Kasumi-1 (cell line): Measurements from ENCODE around the gene TRIM49C.
"Not testable (repeated sequence)": the region's sequence is repeated elsewhere in the genome, so short reads cannot be mapped to it uniquely, and the experiment has no call there.

Source experiments
- DNase-seq, 2 experiments: peaks; one replicate each; lab custom pipeline; 2025; lab: John Stamatoyannopoulos, UW

The TRIM49C gene, protein sequence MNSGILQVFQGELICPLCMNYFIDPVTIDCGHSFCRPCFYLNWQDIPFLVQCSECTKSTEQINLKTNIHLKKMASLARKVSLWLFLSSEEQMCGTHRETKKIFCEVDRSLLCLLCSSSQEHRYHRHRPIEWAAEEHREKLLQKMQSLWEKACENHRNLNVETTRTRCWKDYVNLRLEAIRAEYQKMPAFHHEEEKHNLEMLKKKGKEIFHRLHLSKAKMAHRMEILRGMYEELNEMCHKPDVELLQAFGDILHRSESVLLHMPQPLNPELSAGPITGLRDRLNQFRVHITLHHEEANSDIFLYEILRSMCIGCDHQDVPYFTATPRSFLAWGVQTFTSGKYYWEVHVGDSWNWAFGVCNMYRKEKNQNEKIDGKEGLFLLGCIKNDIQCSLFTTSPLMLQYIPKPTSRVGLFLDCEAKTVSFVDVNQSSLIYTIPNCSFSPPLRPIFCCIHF

DNA sequence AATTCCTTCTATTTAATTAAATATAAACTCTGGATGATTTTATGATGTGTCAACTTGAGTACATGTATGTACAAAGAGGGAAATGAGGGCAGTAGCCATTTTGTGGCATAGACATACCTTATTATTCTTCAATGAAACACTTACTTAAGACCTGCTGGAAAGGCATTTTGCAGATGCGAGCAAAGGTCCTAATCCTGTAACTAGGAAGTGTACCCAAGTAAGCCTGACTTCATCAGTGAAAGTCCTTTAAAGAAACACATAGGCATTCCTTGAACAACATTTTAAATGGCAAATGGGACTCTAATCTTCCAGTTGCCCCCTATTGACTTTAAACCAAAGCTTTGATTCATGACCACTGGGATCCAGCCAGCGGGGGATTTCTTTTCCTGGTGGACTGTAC is at the start of gene TRIM49C:
Gene TRIM49C, plus strand, starts transcription at position 301 of the 400 bp plus-strand sequence. CDS start 4,106 bp downstream, outside the sequence.
- not testable (repeated sequence) for DNase-seq

DNA sequence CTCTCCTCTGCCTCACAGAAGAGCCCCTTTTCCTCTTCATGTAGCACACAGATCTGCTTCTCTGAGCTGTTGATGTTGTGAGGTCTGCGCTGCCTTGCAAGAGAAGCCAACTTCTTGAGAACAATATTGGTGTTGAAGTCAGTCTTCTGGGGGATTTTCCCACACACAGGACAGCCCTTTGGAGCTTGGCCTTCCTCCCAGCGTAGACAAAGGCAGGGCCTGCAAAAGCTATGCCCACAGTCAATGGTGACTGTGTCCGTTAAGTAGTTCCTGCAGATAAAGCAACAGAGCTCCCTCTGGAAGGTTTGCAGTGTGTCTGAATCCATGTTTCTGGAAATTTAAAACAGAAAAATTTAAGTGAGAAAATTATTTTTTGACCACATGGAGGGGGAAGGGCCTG is 6.7 kb upstream of the TRIM49C start:
- not testable (repeated sequence) for DNase-seq

DNA sequence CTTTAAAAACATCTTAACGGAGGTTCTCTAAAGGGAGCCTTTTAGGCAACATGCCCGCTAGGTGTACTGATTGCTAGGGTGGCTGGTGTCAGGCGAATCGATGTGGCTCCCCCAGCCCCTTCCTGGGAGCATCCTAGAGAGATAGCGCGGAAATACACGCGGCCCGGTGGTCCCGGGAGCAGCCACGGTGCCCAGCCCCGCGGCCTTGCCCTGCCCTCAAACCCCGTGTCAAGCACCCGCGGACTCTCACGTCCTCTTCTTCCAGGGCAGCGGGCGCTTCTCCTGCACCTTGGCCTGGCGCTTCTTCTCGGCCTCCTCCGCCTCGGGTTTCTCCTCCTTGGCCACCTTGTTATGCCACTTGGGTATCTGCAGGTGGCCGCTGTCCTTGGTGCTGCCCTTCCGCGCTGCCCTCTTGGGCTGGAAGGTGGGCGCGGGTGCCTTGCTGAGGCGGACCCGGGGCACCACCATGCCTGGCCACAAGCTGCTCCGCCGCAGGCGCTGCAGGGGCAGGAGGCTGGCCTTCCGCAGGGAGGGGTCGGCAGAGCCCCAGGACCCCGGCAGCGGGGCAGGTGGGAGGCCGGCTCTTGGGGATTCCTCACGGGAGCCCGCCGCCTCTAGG is 20.8 kb downstream of the TRIM49C start:
- not testable (repeated sequence) for DNase-seq

DNA sequence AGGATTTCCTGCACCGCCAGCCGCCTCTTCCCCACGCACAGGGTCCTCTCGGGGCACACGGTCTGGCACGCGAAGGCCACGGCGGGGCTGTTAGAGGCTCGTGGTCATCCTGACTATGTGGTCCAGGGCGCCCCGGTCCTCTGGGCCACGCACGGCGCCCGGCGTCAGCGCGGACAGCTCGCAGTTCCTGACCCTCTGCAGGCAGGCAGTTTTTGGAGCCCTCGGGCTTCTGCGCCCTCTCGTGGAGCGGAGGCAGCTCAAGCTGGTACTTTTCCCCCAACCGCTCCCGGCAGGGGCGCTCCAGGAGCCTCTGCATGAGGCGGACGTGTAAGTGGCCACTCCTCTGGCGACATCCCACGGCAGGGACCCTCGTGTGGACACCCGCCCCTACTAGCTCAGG is 21.4 kb downstream of the TRIM49C start:
- DNase-seq: not testable (repeated sequence)

DNA sequence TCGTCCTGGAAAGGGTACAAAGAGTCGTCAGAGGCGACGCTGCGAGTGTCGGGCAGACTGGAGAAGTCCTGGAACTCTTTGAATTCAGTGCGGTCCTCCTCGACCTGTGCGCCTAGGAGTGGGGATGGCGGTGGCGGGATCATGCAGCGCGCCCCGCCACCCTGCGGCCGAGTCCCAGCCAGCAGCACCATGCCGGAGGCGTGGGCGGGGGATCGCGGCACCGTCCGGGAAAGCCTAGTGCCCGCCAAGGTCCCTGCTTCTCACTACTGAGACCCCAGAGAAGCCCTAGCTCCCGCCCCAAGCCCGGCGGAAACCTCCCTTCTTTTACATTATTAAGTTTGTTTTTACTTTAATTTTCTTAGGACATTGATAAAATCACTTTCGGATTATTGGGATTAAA is 22.6 kb downstream of the TRIM49C start:
- DNase-seq: not testable (repeated sequence)

DNA sequence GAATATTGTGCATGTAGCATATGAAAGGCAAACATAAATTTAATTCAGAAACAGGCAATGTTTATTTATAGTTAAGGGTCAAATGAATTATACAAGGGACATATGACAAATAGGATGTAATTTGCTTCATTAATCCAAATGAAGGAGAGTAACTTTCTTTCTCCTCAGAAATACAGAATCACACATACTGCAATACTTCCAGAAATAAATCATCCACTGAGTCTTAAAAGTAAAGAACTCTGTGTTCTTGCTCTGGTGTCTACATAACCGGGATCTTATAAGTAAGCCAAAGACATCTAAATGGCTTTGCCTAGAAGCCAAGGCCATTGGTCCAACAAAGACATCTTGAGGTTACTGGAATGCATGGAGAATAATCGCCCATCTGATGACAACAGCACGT is 54.7 kb downstream of the TRIM49C start, which contains the start of gene UBTFL1:
Gene UBTFL1, plus strand, starts transcription at position 301 of the 400 bp plus-strand sequence. Its CDS starts 0 bp downstream, at position 301.
- not testable (repeated sequence) for DNase-seq

DNA sequence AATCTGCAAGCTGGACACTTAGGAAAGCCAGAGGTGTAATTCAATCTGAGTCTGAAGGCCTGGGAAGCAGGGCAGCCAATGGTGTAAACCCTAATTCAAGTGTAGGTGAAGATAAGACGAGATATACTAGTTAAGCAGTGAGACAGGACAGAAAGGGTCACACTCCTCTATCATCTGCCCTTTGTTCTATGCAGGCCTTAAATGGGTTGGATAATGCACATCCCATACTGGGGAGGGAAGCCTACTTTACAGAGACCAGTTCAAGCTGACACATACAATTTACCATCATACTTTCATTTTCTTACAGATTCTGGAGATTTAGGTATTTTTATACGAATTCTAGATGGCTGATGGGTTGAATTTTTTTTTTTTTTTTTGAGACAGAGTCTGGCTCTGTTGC is 57.8 kb downstream of the TRIM49C start:
- not testable (repeated sequence) for DNase-seq
